ENCODE data around the gene ELAPOR1.

GRCh38 chr1:109136766-109137165, 22.9 kb downstream of the ELAPOR1 start:
- no peak for TF ChIP-seq CTCF (conservative IDR thresholded peaks at IDR 0.05 in 1 of 2, IDR thresholded peaks at IDR 0.05 in 1 of 2; ENCODE audit: low read depth in 1 of 2, low read length in 2 of 2)
- no peak for TF ChIP-seq EZH2 (IDR thresholded peaks at IDR 0.05; ENCODE audit: low read length, missing control alignments)
